Measurements from ENCODE around the gene MTAP.

- TF ChIP-seq CTCF (IDR thresholded peaks at IDR 0.05 in 2 of 3, conservative IDR thresholded peaks at IDR 0.05 in 1 of 3; ENCODE audit: borderline replicate concordance in 1 of 3, insufficient read depth in 1 of 3, low read depth in 2 of 3, low read length in 2 of 3) (no peak), RAD21 (IDR thresholded peaks at IDR 0.05; ENCODE audit: low read depth) (no peak), POLR2A (IDR thresholded peaks at IDR 0.05; ENCODE audit: borderline replicate concordance, extremely low read depth, insufficient read depth, insufficient read length) (no peak), POLR2AphosphoS5 (IDR thresholded peaks at IDR 0.05; ENCODE audit: low read depth, low read length) (no peak), SP1 (IDR thresholded peaks at IDR 0.05; ENCODE audit: low read depth) (no peak), CEBPB (IDR thresholded peaks at IDR 0.05; ENCODE audit: low read depth) (no peak), ZFX (IDR thresholded peaks at IDR 0.05) (no peak), EZH2phosphoT487 (IDR thresholded peaks at IDR 0.05; ENCODE audit: borderline replicate concordance) (no peak), EZH2 (IDR thresholded peaks at IDR 0.05) (no peak), SRF (IDR thresholded peaks at IDR 0.05; ENCODE audit: low read depth) (no peak), ZNF274 (IDR thresholded peaks at IDR 0.05; ENCODE audit: low read depth, low read length) (no peak), EGR1 (IDR thresholded peaks at IDR 0.05; ENCODE audit: low read depth) (no peak), MAX (IDR thresholded peaks at IDR 0.05) (no peak), REST (IDR thresholded peaks at IDR 0.05; ENCODE audit: low read depth) (no peak)
These were observed 164.7 kb downstream of the MTAP start for GRCh38 chr9:21967169-21967568.

Measured in HCT116 (cell line).